Epithelial cell of esophagus (primary cell): ENCODE data around the gene IL15.
"Not testable (repeated sequence)": the region's sequence is repeated elsewhere in the genome, so short reads cannot be mapped to it uniquely, and the experiment has no call there.

Experiments
- DNase-seq: peaks from one replicate; pipeline ENCODE4 v3.0.0; 2010; ENCODE audit warnings: low read depth
- H3K4me3 ChIP-seq: 2 replicates; pipeline ENCODE4 v1.5.1; 2011; ENCODE audit warnings: mild to moderate bottlenecking, low read length, control low read depth
- CTCF ChIP-seq: IDR thresholded peaks from 2 replicates; pipeline ENCODE4 v1.5.1; 2011; ENCODE audit warnings: low read depth, mild to moderate bottlenecking, low read length, control low read depth, inconsistent platforms; ENCODE audit not compliant: insufficient read depth; ENCODE audit errors: missing control alignments

IL15 gene

GRCh38 chr4:141610365-141610764 is 26.0 kb upstream of the IL15 start:
- no peak overlapping the region for H3K4me3 ChIP-seq
- no peak for DNase-seq
- no peak for TF ChIP-seq CTCF

DNA sequence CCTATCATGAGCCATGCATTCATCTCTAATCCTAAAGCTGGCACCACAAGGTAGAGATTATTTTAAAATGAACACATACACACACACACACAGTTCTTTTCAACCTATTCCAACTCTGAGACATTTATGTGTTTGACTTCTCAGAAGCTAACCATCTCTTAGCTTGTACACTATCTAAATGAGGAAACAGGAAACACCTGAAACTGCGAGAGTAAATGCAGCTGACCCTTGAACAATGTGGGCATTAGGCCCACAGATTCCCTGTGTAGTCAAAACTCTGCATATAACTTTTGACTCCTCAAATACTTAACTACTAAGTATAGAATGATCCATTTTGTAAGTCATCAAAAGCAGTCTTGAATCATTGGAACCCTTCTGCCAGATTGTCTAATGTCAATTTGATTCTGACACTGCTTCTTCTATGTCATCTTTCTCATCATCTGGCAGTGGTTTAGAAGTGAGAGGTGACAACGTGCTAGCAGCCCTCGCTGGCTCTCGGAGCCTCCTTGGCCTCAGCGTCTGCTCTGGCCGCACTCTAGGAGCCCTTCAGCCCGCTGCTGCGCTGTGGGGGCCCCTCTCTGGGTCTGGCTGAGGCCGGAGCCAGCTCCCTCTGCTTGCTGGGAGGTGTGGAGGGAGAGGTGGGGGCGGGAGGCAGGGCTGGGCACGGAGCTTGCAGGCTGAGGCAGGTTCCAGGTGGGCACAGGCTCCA is 21.4 kb upstream of the IL15 start:
- TF ChIP-seq CTCF = no peak
- no peak for DNase-seq
- H3K4me3 ChIP-seq = no peak overlapping the region

DNA sequence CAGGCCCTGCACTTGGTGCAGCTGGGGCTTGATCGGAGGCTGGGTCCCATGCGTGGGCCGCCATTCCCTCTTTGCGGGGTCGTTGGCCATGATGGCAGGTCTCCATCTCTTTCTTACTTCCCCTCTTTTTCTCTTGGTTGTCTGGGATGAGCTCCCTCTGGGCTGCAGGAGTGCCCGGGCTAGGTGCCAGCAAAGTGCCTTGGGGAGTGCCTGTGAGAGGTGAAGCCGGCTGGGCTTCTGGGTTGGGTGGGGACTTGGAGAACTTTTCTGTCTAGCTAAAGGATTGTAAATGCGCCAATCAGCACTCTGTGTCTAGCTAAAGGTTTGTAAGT is 20.8 kb upstream of the IL15 start:
- not testable (repeated sequence) for DNase-seq, H3K4me3 ChIP-seq

- no peak overlapping the region for H3K4me3 ChIP-seq
- TF ChIP-seq CTCF = no peak
- DNase-seq = no peak
Observed at GRCh38 chr4:141620715-141621114, 15.7 kb upstream of the IL15 start.

GRCh38 chr4:141625023-141625422 is 11.4 kb upstream of the IL15 start:
- DNase-seq = no peak
- TF ChIP-seq CTCF = no peak
- no peak overlapping the region for H3K4me3 ChIP-seq

GRCh38 chr4:141630854-141631253 is 5.5 kb upstream of the IL15 start:
- TF ChIP-seq CTCF = no peak

DNA sequence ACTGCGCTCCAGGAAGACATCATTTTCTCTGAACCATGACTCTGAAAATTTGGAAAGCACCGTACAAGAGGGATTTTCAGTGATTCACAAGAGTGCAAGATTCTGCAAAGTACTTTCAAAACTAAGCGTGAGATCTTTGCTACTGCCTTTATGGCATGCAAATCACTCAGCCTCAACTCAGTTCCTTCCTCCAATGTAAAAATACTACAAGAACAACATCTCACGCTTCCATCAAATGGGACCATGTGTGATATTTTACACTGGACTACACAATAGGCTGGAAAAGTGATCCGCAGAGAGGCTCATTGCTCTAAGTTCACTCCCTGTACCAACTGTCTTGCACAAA is 674 bp upstream of the IL15 start:
- DNase-seq = no peak
- TF ChIP-seq CTCF = no peak
- peak overlapping the region; percentile 70 for H3K4me3 ChIP-seq

More at GRCh38 chr4:141630854-141631253, 5.5 kb upstream of the IL15 start:
- no peak overlapping the region for H3K4me3 ChIP-seq
- DNase-seq = no peak
